Gastrocnemius medialis (tissue), 4 donors: ENCODE measurements around the gene EML5. TPM values are rescaled to one million over a fixed set of nuclear protein-coding genes. Genes with fewer than 3 reads are reported as not detected.
"Not testable (repeated sequence)": the region's sequence is repeated elsewhere in the genome, so short reads cannot be mapped to it uniquely, and the experiment has no call there.

Experiments used
- ATAC-seq, 2 donors: fragments of 150-250 bp; one replicate each; pipeline ENCODE4 v1.9.1; 2016
- DNase-seq, 2 donors: peaks; one replicate each; pipeline ENCODE4 v3.0.0-alpha.2; 2019
- H3K27ac ChIP-seq, 4 donors: fragments of 200-600 bp; sonication (generic); 1 replicate in 1 of 4; 2 replicates in 3 of 4; pipeline ENCODE4 v1.5.1; 2016 to 2018; ENCODE audit warnings: mild to moderate bottlenecking in 2 of 4, moderate library complexity in 1 of 4
- H3K27me3 ChIP-seq, 3 donors: fragments of 200-600 bp; sonication (generic) in 2 of 3; 1 replicate in 1 of 3; 2 replicates in 2 of 3; pipeline versions ENCODE4 v1.5.1 to v1.6.0; 2016 to 2019; ENCODE audit warnings: mild to moderate bottlenecking in 1 of 3, moderate library complexity in 1 of 3
- H3K36me3 ChIP-seq, 2 donors: fragments of 200-600 bp; sonication (generic) in 1 of 2; one replicate each; pipeline ENCODE4 v1.5.1; 2017 to 2018
- H3K4me1 ChIP-seq, 2 donors: fragments of 200-600 bp; sonication (generic) in 1 of 2; one replicate each; pipeline ENCODE4 v1.5.1; 2016 to 2017; ENCODE audit warnings: mild to moderate bottlenecking in 2 of 2
- H3K4me3 ChIP-seq, 4 donors: fragments of 200-600 bp; sonication (generic) in 3 of 4; 1 replicate in 1 of 4; 2 replicates in 3 of 4; pipeline ENCODE4 v1.5.1; 2016 to 2019; ENCODE audit warnings: mild to moderate bottlenecking in 2 of 4
- H3K9me3 ChIP-seq, 3 donors: fragments of 200-600 bp; sonication (generic) in 2 of 3; 1 replicate in 1 of 3; 2 replicates in 2 of 3; pipeline ENCODE4 v1.5.1; 2016 to 2019
- POLR2A ChIP-seq, 2 donors: fragments of 450-650 bp; IDR thresholded peaks; one replicate each; pipeline ENCODE4 v1.6.1; 2017; ENCODE audit warnings: antibody characterized with exemption in 2 of 2, mild to moderate bottlenecking in 2 of 2, moderate library complexity in 2 of 2
- in situ Hi-C, 4 donors: fragments of 200-750 bp; cut with MboI; loops; one replicate each; pipeline versions ENCODE4 v1.15.0 to v1.8.0; 2017; ENCODE audit warnings: low sequenced_read_pairs in 4 of 4
- intact Hi-C: fragments of 100-400 bp; cut with DNase I; formaldehyde crosslinking; loops from one replicate; pipeline ENCODE4 v1.15.1; 2023; ENCODE audit warnings: low total_unique reads
- total RNA-seq, 4 donors: library from RNA; depleted of rRNA; stranded (reverse); fragments of >200 nt; gene quantifications; one replicate each; pipeline versions ENCODE4 v1.1.0 to v1.2.3, GENCODE V29; 2016
- TF ChIP-seq, protein P1 (sequence below), 5 experiments: fragments of 450-650 bp in 3 of 5; fragments of 200-600 bp in 2 of 5; sonication (generic) in 2 of 5; IDR thresholded peaks in 4 of 5; conservative IDR thresholded peaks in 1 of 5; 1 replicate in 4 of 5; 2 replicates in 1 of 5; pipeline ENCODE4 v1.5.1; 2016 to 2019; ENCODE audit warnings: antibody characterized with exemption in 5 of 5, mild to moderate bottlenecking in 3 of 5, moderate library complexity in 3 of 5

EML5 gene
- total RNA-seq, 4 donors from 2014 or later: 0.07 TPM; not detected in 3

DNA sequence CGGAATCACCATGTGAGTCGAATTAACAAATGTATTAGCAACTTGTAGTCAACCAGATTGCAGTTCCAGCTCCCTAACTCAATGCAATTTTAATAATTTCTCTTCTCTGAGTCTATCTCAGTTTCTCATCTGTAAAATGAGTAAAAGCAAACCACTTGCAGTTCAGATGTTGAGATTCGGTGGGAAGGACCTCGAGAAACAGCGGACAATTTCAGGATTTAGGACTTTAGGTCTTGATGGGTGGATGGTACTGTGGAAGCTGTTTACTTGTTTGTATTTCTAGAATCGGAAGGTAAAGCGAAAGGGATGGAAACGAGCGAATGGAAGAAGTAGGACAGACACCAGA is 31.2 kb upstream of the EML5 start:
- intact Hi-C loops: no loop called here
- H3K36me3 ChIP-seq: no peaks in the 10 kb centered on the region
- H3K9me3 ChIP-seq: no peaks in the 10 kb centered on the region
- DNase-seq (no peak), ATAC-seq (no peak)
- peak overlapping the region; percentile 65 to 82 (median 74) for H3K27ac ChIP-seq
- H3K4me3 ChIP-seq: peak overlapping the region; percentile 63 to 89 (median 71)
- TF ChIP-seq POLR2A (IDR thresholded peaks at IDR 0.05): no peak
- TF ChIP-seq, protein P1, sequence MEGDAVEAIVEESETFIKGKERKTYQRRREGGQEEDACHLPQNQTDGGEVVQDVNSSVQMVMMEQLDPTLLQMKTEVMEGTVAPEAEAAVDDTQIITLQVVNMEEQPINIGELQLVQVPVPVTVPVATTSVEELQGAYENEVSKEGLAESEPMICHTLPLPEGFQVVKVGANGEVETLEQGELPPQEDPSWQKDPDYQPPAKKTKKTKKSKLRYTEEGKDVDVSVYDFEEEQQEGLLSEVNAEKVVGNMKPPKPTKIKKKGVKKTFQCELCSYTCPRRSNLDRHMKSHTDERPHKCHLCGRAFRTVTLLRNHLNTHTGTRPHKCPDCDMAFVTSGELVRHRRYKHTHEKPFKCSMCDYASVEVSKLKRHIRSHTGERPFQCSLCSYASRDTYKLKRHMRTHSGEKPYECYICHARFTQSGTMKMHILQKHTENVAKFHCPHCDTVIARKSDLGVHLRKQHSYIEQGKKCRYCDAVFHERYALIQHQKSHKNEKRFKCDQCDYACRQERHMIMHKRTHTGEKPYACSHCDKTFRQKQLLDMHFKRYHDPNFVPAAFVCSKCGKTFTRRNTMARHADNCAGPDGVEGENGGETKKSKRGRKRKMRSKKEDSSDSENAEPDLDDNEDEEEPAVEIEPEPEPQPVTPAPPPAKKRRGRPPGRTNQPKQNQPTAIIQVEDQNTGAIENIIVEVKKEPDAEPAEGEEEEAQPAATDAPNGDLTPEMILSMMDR (IDR thresholded peaks at IDR 0.05 in 4 of 5, conservative IDR thresholded peaks at IDR 0.05 in 1 of 5): no peak
- no peaks in the 10 kb centered on the region for H3K27me3 ChIP-seq
- H3K4me1 ChIP-seq: peaks cover 4 to 9% of the 10 kb centered on the region in 2 donors
- in situ Hi-C loops: no loop called here

DNA sequence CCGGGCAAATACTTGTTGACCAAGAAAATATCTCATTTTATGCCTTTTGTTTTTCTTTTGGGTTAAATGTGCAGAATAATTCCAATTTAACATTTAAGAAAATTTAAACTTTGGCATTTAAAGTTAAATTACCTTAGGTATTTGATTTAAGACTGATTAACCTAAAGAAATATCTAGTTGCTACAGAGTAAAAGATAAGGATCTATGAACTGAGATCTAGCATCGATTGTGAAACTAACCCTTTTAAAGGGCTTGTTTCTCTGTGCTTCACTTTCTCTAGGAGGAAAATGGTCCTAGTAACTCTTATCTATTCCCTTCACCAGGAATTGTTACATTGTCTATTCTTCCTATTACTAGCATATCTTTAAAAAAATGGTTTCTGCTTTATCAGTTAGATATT is 29.1 kb upstream of the EML5 start:
- no peak for ATAC-seq
- peaks cover 4 to 9% of the 10 kb centered on the region in 2 donors for H3K4me1 ChIP-seq
- in situ Hi-C loops: no loop called here
- no peak overlapping the region for H3K27ac ChIP-seq
- intact Hi-C loops: no loop called here
- DNase-seq: no peak
- H3K27me3 ChIP-seq: no peaks in the 10 kb centered on the region
- no peak overlapping the region for H3K4me3 ChIP-seq
- TF ChIP-seq POLR2A (IDR thresholded peaks at IDR 0.05): no peak
- TF ChIP-seq, protein P1 (IDR thresholded peaks at IDR 0.05 in 4 of 5, conservative IDR thresholded peaks at IDR 0.05 in 1 of 5): no peak
- H3K36me3 ChIP-seq: no peaks in the 10 kb centered on the region
- no peaks in the 10 kb centered on the region for H3K9me3 ChIP-seq

DNA sequence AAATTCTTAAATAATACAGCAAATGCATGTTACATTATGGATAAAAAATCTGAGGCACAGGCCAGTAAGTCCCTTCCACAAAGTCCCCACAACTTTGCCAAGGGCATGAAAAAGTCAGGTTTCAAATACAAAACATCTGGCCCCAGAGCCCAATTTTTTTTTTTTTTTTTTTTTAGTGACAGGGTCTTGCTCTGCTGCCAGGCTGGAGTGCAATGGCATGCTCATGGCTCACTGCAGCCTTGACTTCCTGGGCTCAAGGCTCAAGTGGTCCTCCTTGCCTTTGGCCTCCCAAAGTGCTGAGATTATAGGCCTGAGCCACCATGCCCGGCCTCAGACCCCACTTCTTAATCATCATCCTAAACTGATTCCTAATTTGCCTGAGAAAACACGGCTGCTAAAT is 28.6 kb upstream of the EML5 start:
- ATAC-seq: no peak
- Histone ChIP-seq H3K4me1 (peaks cover 4 to 9% of the 10 kb centered on the region in 2 donors), H3K9me3 (no peaks in the 10 kb centered on the region), H3K27me3 (no peaks in the 10 kb centered on the region), H3K4me3 (no peak overlapping the region), H3K36me3 (no peaks in the 10 kb centered on the region), H3K27ac (no peak overlapping the region)
- intact Hi-C loops (no loop called here), in situ Hi-C loops (no loop called here)
- TF ChIP-seq POLR2A (IDR thresholded peaks at IDR 0.05): no peak
- TF ChIP-seq, protein P1 (IDR thresholded peaks at IDR 0.05 in 4 of 5, conservative IDR thresholded peaks at IDR 0.05 in 1 of 5): no peak
- DNase-seq: no peak

DNA sequence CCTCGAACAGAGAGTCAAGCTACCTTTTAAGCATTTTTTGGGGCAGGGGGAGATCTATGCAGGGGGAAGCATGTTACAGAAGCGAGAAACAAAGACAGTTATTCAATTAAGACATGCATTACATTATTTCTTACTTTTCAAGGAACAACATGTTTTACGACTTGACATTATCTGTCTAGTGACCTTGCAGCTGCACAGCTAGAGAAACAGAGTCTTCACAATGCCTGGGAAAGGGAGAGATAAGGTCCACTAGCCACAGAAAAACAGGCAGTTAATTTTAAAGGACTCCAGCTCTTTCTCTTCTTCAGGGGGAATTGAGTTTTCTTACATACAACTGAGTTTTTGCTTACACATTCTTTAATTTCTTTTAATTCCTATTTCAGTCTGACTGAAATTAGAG is 26.9 kb upstream of the EML5 start:
- in situ Hi-C loops, H3K4me3 ChIP-seq, H3K9me3 ChIP-seq: not testable (repeated sequence)

DNA sequence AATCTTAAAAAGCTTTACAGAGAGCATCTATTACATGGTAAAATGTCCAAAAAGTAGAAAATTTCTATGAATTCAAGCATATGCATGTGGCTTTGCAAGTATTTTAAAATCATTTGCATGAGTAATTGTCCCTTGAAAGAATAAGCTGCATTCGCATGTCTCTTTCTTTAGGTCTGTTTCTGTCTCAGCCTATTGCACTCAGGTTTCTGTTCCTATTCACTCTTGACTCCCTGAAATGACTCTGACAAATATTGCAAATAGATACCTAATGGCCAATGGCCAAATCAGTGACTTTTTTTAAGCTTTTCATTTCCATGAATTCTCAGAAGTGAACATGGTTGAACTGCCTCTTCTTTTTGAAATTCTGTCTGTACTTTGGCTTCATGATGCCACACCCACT is 25.3 kb upstream of the EML5 start:
- ATAC-seq: no peak
- intact Hi-C loops: no loop called here
- Histone ChIP-seq H3K36me3 (no peaks in the 10 kb centered on the region), H3K4me3 (no peak overlapping the region), H3K27me3 (no peaks in the 10 kb centered on the region), H3K4me1 (no peaks in the 10 kb centered on the region), H3K9me3 (no peaks in the 10 kb centered on the region), H3K27ac (no peak overlapping the region)
- TF ChIP-seq, protein P1 (IDR thresholded peaks at IDR 0.05 in 4 of 5, conservative IDR thresholded peaks at IDR 0.05 in 1 of 5): no peak
- TF ChIP-seq POLR2A (IDR thresholded peaks at IDR 0.05): no peak
- DNase-seq: no peak
- in situ Hi-C loops: no loop called here

More for the DNA sequence above, 26.9 kb upstream of the EML5 start:
- H3K27ac ChIP-seq, H3K4me1 ChIP-seq, DNase-seq, ATAC-seq, intact Hi-C loops, H3K27me3 ChIP-seq, H3K36me3 ChIP-seq: not testable (repeated sequence)
